IPS-18c (cell line): ENCODE measurements around the gene TSR3.

Experiments
- H3K4me3 ChIP-seq: 2 replicates; pipeline ENCODE4 v1.7.0; 2013; ENCODE audit warnings: low read depth, mild to moderate bottlenecking, low read length, moderate library complexity; ENCODE audit not compliant: insufficient read depth
- H3K9me3 ChIP-seq: one replicate; pipeline ENCODE4 v1.6.1; 2013; ENCODE audit warnings: mild to moderate bottlenecking, low read length, moderate library complexity; ENCODE audit not compliant: control insufficient read depth, insufficient read depth

Gene TSR3

DNA sequence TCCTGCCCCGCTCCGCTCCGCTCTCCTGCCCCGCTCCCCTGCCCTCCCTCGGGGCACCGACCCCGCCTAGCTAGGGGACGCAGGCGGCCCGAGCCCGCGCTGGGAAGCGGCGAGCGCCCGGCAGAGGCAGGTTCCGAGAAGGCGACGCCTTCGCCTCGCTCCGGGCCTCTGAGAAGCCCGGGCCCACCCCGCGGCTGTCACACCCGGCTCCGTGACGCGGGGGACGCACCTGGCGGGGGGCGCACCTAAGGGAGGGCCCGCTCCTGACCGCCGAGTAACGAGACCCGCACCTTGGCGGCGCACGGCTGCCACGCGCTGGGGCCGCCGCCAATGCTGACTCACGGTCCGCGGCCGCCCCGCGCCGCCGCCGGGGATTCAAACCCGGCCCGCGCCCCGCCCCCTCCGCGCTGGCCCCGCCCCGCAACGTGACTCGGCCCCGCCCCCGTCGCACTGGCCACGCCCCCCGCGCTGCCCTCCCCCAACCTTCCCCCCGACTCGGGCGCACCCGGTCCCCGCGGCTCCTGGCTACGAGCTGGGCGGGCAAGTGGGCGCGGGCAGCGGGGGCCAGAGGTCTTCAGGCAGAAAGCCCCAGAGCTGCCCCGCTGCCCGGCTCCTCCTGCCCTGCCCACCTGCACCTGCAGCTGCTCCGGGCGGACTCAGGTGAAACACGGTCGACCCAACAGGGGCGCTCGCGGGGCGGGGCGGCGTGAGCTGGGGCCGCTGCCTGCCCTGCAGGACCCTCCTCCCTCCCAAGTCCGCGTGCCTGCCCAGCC, 27.8 kb upstream of the TSR3 start:
- Histone ChIP-seq H3K9me3 (peaks cover 2% of the 10 kb centered on the region), H3K4me3 (peak overlapping the region; percentile 80)

DNA sequence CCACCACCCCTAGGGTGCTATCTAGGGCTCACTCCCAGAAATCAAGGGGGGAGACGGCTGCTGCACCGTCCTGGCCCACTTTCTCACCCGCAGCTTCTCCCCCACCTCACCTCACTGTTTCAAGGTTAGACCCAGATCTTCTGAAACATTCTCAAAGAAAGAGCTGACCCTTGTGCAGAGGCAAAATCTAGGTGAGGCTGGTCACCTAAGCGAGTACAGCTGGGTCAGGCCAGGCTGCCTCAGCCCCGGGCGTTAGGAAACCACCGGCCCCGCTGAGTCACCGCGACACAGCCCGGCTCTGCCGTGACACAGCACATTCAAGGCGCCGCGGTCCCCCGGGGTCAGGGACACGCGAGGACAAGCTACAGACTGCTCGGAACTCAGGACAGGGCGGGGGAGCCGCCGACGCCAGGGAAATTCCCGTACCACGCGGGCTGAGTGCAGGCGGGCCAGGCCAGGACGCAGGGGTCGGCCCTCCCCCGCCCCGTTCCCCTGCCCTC, 27.2 kb upstream of the TSR3 start:
- Histone ChIP-seq H3K9me3 (peaks cover 2% of the 10 kb centered on the region), H3K4me3 (peak overlapping the region; percentile 80)

DNA sequence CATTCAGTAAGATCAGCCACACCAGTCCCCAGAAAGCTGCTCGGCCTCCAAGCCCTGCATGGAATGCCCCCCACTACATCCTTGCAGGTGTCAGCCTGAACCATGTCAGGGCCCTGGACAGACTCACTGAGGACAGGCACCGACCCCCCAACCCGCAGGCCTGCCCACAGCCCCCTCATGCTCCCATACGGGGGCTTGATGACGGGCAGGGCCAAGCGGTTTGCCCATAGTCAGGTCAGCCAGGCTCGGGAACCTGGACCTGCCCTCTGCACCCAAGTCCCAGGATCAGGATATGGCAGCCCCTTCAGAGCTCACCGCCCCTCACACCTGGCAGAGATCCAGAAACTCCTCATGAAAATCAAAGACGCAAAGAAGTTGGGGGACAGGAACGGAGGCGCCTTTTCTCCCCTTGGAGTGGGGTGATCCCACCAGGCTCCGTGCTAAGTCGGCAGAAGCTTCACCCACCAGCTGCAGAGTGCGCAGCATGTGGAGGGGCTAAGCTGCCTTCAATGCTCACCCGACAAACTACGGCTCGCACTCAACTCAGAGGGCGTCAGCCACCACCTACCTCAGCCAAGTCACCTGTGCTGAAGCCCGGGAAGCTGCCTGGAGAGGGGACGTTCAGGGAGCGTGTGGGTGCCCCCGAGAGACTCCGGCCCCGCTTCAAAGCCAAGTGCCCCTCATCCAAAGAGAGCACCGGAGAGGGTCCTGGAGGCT, 26.6 kb upstream of the TSR3 start:
- H3K9me3 ChIP-seq = peaks cover 2% of the 10 kb centered on the region
- peak overlapping the region; percentile 80 for H3K4me3 ChIP-seq

DNA sequence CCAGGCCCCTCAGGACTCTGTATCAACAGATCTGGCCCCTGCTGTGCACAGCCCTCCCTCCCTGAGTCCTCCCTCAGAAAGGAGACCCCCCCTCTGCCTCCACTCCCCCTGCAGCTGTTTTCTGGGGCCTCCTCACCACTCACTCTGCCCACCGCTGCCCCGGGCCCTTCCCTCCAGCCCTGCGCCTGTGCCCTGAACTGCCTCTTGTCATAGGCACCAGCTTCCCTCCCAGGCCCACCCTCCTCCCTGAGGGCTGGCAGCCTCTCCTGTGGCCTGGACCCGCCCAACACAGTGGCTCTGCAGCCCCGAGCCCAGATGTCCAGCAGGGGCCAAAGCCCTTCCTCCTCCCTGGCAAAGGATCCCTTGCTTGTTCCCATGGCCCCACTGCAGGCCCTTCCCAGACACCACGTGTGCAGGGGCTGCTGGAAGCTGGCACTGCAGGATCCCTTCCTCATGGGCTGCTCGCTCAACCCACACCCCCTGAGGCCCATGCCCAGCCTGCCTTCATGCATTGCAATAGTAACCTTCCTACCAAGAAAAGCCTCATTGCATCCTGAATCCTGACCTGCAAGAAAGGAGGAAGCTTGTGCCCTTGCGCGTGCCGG, 25.8 kb upstream of the TSR3 start:
- H3K9me3 ChIP-seq = peaks cover 2% of the 10 kb centered on the region
- peak overlapping the region; percentile 80; the same call in 1 of the 2 replicates for H3K4me3 ChIP-seq

DNA sequence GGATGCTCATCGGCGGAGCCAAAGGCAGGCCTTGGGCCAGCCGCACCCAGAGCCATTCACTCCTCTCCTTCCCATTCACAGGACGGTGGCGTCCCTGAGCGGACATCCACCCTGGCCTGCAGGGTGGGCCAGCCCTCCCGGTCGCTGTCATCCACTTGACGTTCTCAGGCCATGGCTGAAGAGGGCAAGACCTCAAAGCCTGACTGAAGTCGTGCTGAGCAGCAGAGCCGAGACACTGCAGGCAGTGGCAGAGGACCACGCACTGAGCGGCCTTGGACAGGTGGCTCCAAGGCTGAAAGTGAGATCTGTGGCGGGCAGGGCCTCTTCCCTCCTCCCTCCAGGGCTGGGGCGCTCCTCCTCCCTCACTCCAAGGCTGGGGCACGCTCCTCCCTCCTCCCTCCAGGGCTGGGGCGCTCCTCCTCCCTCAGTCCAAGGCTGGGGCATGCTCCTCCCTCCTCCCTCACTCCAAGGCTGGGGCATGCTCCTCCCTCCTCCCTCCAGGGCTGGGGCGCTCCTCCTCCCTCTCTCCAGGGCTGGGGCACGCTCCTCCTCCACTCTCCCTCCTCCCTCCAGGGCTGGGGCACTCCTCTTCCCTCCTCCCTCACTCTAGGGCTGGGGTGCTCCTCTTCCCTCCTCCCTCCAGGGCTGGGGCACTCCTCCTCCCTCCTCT, 24.2 kb upstream of the TSR3 start:
- no peak overlapping the region for H3K4me3 ChIP-seq
- H3K9me3 ChIP-seq = no peaks in the 10 kb centered on the region

DNA sequence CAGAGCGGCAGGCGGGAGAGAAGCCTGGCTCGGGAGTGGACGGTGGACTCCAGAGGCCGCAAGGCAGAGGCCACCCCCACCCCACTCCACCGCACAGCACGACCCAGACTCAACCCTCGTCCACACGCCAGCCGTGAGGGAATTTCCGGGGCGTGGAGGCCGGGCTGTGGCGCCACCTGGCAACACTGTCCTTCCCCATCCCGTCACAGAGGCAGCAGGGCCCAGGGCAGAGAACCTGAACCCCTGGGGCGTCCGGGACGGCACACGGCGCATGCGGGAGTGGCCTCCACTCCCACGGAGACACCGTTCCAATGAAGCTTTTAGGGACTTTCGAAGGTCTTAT, 23.6 kb upstream of the TSR3 start:
- Histone ChIP-seq H3K9me3 (no peaks in the 10 kb centered on the region), H3K4me3 (no peak overlapping the region)

DNA sequence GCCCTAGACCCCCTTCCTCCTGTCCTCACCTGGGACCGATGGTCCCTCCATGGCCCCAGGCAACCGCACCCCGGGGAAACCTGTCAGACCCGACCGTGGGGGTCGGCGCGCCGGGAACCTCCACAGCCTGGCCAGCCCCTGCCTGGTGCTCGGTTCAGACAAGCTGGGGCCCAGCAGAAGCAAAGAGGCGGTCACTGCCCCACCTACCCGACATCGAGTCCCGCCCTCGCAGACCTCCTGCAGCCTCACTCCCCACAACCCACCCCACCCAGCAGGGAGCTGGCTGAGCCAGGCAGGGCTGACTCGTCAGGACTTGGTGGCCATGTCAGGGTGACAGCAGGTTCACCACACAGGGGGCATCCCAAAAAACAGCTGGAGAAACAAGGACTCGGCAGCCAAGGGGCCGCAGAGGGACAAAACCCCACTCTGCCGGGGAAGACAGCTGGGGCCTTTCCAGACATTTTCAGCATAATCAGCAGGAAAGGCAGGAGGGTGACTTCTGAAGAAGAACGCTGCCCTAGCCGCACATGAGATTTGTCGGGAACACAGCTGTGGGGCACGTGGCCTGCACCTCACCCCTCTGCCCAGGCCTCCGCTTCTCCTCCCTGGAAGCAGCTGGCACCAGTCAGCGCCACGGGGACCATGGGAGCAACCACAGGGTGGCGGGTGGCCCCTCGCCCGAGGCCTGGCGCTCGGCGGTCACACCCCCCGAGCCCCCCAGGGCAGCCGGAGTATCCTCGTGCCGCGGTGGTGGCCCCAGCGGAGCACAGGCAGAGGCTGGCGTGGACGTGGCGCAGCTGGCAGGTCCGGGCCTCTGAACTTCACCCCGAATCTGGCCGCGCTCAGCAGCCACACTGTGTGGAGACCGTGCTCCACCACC, 23.0 kb upstream of the TSR3 start:
- H3K9me3 ChIP-seq = no peaks in the 10 kb centered on the region
- H3K4me3 ChIP-seq = no peak overlapping the region

DNA sequence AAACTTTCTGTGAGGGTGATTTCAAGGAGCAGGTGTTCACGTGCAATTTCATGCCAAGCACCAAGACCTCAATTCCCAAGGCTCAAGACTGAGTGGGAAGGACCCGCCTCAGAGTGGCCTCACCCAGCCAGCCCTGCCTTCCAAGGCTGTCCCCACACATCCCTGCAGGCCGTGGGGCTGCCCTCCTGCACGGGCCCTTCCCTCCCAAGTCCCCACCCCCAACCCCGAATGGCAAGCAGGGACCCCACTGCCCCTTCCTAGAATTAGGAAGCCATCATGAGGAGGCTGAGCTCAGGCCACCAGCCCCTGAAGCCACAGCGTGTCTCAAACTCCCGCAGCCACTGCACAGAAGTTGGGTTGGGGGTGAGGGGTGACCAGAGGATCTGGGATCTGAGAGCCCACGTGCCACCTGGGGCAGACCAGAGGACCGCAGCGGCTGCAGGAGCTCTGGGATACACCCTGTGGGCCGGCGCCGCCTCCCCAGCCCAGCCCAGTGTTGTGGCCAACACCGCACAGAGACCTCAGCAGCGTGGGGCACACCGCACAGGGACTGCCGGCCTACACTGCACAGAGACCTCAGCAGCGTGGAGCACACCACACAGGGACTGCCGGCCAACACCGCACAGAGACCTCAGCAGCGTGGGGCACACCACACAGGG, 20.7 kb upstream of the TSR3 start:
- no peak overlapping the region for H3K4me3 ChIP-seq
- no peaks in the 10 kb centered on the region for H3K9me3 ChIP-seq

DNA sequence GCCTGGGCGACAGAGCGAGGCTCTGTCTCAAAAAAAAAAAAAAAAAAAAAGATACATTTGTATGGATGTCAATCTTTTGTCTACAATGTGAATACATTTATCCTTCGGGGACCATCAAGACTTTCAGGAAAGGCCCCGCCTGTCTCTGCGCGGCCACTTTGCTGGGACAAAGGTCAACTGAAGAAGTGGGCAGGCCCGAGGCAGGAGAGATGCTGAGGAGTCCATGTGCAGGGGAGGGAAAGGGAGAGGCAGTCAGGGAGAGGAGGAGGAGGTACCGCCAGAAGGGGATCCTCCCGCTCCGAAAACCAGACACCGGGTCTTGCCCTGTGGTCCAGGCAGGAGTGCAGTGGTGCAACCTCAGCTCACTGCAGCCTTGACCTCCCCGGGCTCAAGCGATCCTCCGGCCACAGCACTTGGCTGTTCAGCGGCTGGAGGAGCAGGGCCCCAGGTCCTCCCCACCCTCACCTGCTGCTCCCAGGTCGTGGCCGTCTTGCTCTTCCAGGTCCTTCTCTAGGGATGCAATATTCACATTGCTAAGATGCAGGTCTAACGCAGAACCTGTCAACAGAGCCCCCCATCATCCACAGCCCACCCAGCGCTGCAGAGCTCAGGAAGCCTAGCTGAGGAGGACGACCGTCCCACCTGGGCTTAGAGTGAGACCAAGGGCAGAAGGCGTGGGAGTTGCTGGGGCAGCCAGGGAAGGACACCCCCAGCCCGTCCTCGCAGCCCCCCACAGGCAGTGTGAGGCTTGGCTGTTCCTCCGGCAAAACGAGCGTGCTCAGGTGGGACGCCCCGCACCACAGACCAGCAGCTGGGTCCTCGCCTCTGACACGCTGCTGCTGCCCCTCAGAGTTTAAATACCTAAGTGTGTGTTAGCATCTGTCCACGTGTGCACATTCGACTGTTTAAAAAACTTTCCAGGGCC, 19.6 kb upstream of the TSR3 start:
- no peaks in the 10 kb centered on the region for H3K9me3 ChIP-seq
- H3K4me3 ChIP-seq = no peak overlapping the region

DNA sequence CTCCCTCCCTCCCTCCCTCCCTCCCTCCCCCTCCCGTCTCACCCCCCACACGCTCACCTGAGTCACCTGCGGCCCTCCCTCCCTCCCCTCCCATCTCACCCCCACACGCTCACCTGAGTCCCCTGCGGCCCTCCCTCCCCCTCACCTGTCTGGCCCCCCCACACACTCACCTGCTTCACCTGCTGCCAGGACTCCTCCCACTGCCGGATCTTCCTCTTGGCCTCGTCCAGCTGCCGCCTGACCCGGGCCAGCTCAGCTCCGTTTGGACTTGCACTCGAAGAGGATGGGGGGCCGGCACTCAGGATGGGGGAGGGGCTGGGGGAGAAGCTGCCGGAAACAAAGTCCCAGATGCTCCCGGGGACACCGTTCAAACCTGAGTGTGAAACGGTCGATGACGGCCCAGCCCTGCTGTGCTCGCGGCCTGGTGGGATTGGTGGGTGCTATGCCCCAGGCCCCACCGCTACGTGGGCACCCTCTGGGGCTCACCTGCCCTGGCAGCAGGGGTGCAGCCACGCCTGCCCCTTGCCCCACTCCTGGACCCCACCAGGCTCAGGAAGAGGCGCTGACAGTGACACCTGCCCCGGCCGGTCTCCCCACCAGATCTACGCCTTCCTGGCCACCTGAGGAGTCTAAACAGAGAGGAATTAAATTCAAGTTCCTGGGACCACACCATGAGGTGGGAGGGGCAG, 16.0 kb upstream of the TSR3 start:
- H3K4me3 ChIP-seq = no peak overlapping the region
- H3K9me3 ChIP-seq = no peaks in the 10 kb centered on the region

DNA sequence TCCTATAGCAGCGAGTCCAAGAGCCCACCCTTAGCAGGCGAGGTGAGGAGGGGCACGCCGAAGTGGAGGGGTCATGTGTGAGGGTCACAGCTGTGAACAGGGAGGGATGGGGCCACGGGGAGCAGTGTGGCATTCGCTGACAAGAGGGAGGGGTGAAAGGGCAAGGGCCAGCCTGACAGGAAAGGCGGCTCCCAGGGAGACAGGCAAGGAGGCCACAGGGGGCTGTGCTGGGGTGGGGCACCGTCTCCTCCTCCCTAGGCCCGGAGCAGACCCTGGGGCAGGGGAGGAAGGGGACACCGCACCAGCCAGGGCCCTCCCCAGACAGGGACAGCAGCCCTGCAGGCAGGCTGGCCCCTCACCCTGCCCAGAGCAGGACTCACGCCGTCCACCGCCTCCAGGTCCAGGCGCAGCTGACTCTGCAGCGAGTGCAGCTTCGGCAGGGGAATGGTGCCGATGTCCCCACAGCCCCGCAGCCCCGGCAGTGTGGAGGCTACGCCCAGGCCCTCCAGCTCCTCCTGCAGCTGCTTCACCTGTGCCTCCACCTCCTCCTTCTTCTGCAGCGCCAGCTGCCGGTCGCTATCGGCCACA, 15.1 kb upstream of the TSR3 start:
- no peak overlapping the region for H3K4me3 ChIP-seq
- H3K9me3 ChIP-seq = no peaks in the 10 kb centered on the region

DNA sequence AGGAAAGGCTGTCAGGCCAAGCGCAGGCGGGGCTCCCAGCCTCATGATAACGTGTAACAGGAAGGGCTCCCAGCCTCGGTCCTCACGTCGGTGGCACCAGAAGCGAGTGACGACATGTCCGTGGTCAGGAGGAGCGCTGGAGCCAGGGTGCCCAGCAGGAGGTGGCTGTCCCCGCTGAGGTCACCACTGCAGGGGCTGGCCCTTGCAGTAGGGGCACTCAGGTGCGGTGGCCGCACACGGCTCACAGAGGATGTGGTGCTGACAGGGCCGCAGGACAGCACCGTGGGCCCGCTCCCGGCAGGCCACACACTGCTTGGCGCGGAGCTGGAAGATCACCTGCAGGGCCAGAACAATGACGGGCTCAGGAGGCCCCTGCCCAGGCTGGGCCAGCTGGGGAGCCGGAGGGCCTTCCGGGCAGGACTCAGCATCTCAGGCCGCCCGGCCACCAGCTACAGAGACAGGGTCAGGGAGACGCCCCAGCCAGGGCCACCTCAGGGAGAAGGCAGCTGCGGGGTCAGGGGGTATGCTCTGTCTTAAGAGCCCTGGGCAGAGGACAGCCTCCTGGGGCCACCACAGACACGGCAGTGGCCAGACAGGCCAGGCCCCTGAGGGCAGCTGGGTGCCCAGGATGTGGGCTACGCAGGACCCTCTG, 14.5 kb upstream of the TSR3 start:
- Histone ChIP-seq H3K9me3 (no peaks in the 10 kb centered on the region), H3K4me3 (no peak overlapping the region)

DNA sequence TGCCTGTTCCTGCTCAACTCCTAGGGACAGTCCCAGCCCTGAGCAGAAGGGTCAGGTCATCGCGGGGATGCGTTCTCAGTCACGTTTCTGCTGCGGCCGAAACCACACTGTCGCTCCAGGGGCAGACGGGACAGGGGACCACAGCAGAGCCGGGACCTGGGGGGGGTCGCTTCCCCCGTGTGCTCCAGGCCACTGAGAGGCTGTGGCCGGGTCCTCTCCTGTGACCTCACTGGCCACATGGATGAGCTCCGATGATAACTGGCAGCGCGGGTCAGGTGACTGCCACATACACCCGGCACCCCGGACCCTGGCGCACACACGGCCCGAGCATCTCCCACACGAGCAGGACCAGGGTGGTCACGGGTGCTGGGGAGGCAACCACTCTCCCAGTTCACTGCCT, 12.8 kb upstream of the TSR3 start:
- Histone ChIP-seq H3K4me3 (no peak overlapping the region), H3K9me3 (no peaks in the 10 kb centered on the region)

DNA sequence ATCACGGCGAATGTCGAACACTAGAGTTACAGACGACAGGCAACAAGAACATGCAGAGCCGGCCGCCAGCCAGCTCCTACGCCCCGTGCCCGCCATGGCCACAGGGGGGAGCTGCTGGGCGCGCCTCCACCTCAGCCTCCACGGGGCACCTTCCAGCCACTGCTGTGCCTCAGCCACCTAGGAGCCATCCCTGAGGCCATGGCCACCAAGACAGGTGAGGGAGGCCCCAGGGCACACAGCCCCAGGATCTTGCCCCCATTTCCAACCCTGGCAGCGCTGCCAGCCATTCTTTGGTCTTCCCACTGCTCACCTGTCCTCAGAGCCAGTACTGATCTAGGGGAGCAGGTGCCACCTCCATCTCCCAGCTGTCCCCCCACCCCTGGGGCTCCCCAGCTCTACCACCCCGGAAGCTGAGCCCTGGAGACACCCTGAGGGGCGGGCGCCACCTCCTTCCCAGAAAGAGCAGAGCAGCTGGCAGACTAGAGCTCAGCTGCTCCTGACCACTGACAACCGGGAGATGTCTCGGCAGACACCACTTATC, 11.9 kb upstream of the TSR3 start:
- no peak overlapping the region for H3K4me3 ChIP-seq

More for the DNA sequence above, 11.9 kb upstream of the TSR3 start:
- H3K9me3 ChIP-seq = no peaks in the 10 kb centered on the region
